ENCODE measurements around the gene XRCC1.
A peak's percentile ranks its signal among the peaks of the same experiment; 100 is the strongest.
"Not testable (repeated sequence)": the region's sequence is repeated elsewhere in the genome, so short reads cannot be mapped to it uniquely, and the experiment has no call there.

XRCC1 gene

GRCh38 chr19:43599635-43600295 is 24.4 kb upstream of the XRCC1 start:
- no peak for DNase-seq

GRCh38 chr19:43598445-43599240 is 23.3 kb upstream of the XRCC1 start:
- no peak for DNase-seq

GRCh38 chr19:43597876-43598275 is 22.5 kb upstream of the XRCC1 start:
- no peak for DNase-seq

GRCh38 chr19:43596842-43597461 is 21.6 kb upstream of the XRCC1 start:
- no peak for DNase-seq

GRCh38 chr19:43595999-43596841 is 20.9 kb upstream of the XRCC1 start, which contains the start of the genes IRGQ and ZNF576:
Gene IRGQ (minus strand): TSS chr19:43596134. CDS start chr19:43595338, 796 bp downstream.
Gene ZNF576 (plus strand): TSS chr19:43596595. CDS start chr19:43597109, 514 bp downstream.
- peak; percentile 99 for DNase-seq

GRCh38 chr19:43595605-43595998 is 20.3 kb upstream of the XRCC1 start:
- DNase-seq = no peak

GRCh38 chr19:43594710-43595604 is 19.6 kb upstream of the XRCC1 start:
- peak; percentile 5 for DNase-seq

GRCh38 chr19:43594081-43594697 is 18.9 kb upstream of the XRCC1 start:
- no peak for DNase-seq

- DNase-seq = no peak
These were observed 17.5 kb upstream of the XRCC1 start for GRCh38 chr19:43592800-43593350.

- DNase-seq = no peak
These were observed 16.8 kb upstream of the XRCC1 start for GRCh38 chr19:43591904-43592772.

- DNase-seq = no peak
These were observed 14.4 kb upstream of the XRCC1 start for GRCh38 chr19:43589678-43590077.

GRCh38 chr19:43589277-43589676 is 13.9 kb upstream of the XRCC1 start:
- no peak for DNase-seq

GRCh38 chr19:43587029-43587428 is 11.7 kb upstream of the XRCC1 start:
- not testable (repeated sequence) for DNase-seq

GRCh38 chr19:43586346-43586745 is 11.0 kb upstream of the XRCC1 start:
- DNase-seq = no peak

GRCh38 chr19:43584484-43584883 is 9.2 kb upstream of the XRCC1 start:
- DNase-seq = no peak

GRCh38 chr19:43582495-43582894 is 7.2 kb upstream of the XRCC1 start:
- no peak for DNase-seq

GRCh38 chr19:43581467-43581866 is 6.1 kb upstream of the XRCC1 start:
- DNase-seq = no peak

- DNase-seq = no peak
These were observed 3.5 kb upstream of the XRCC1 start for GRCh38 chr19:43578787-43579186.

- DNase-seq = no peak
These were observed 890 bp upstream of the XRCC1 start for GRCh38 chr19:43575955-43576878.

All from DMS79 (cell line).